GM12878 (cell line): ENCODE data around the gene TNF. TPM values are rescaled to one million over a fixed set of nuclear protein-coding genes. Genes with fewer than 3 reads are reported as not detected.

ENCODE experiments used
- ATF7 ChIP-seq: fragments of 450-650 bp; IDR thresholded peaks from 2 replicates; pipeline ENCODE4 v1.6.1; 2016; ENCODE audit warnings: low read depth, mild to moderate bottlenecking
- CREM ChIP-seq: IDR thresholded peaks from 2 replicates; pipeline ENCODE4 v1.6.1; 2014; ENCODE audit warnings: antibody characterized with exemption, low read depth
- EED ChIP-seq: sonication (generic); IDR thresholded peaks from 2 replicates; pipeline ENCODE4 v1.6.1; 2016; ENCODE audit warnings: antibody characterized with exemption, low read depth
- IRF4 ChIP-seq: IDR thresholded peaks from 2 replicates; pipeline ENCODE4 v1.6.1; 2011; ENCODE audit warnings: low read depth, low read length
- MEF2A ChIP-seq: IDR thresholded peaks from 2 replicates; pipeline ENCODE4 v1.6.1; 2011; ENCODE audit warnings: low read depth, mild to moderate bottlenecking, low read length, moderate library complexity; ENCODE audit not compliant: insufficient read depth
- PAX5 ChIP-seq: IDR thresholded peaks from 2 replicates; pipeline ENCODE4 v1.6.1; 2011; ENCODE audit warnings: low read depth, low read length, borderline replicate concordance
- POLR2A ChIP-seq: IDR thresholded peaks from 2 replicates; pipeline ENCODE4 v1.6.1; 2011; ENCODE audit warnings: low read depth, mild to moderate bottlenecking, low read length
- RFX5 ChIP-seq: IDR thresholded peaks from 2 replicates; pipeline ENCODE4 v1.6.1; 2011; ENCODE audit warnings: low read depth, low read length, improper control_type of control experiment
- SIX5 ChIP-seq: IDR thresholded peaks from 2 replicates; pipeline ENCODE4 v1.6.1; 2011; ENCODE audit warnings: mild to moderate bottlenecking, low read depth, low read length, moderate library complexity; ENCODE audit not compliant: severe bottlenecking
- SREBF2 ChIP-seq: IDR thresholded peaks from 2 replicates; pipeline ENCODE4 v1.6.1; 2012; ENCODE audit warnings: mild to moderate bottlenecking, low read length
- YBX1 ChIP-seq: fragments of 450-650 bp; IDR thresholded peaks from 2 replicates; pipeline ENCODE4 v1.6.1; 2016; ENCODE audit warnings: antibody characterized with exemption
- polyA plus RNA-seq, 11 experiments: library from polyadenylated mRNA; depleted of rRNA in 4 of 11; unstranded in 6 of 11; stranded (reverse) in 5 of 11; fragments of >200 nt; fragmentation: Nextera tagmentation in 4 of 11; fragmentation: Illumina TruSeq in 1 of 11; extraction: Ambion mirVana in 4 of 11; extraction: Trizol in 1 of 11; gene quantifications; 1 replicate in 1 of 11; 2 replicates in 10 of 11; pipeline versions ENCODE4 v1.2.1 to v1.2.3, GENCODE V29; 2011 to 2016; ENCODE audit warnings: inconsistent platforms in 2 of 11, missing spikeins in 2 of 11, low read depth in 1 of 11
- total RNA-seq, 4 experiments: library from RNA; depleted of rRNA in 3 of 4; stranded (reverse); fragments of >200 nt in 3 of 4; fragmentation: Illumina TruSeq in 1 of 4; extraction: Trizol in 1 of 4; gene quantifications; 2 replicates each; pipeline versions ENCODE4 v1.2.1 to v1.2.3, GENCODE V29; 2013 to 2021
- TF ChIP-seq, protein P1 (sequence below), 3 experiments: IDR thresholded peaks in 2 of 3; conservative IDR thresholded peaks in 1 of 3; 2 replicates each; pipeline ENCODE4 v1.5.1; 2011; ENCODE audit warnings: low read depth in 3 of 3, low read length in 3 of 3, mild to moderate bottlenecking in 3 of 3, control low read depth in 2 of 3, moderate library complexity in 2 of 3, inconsistent platforms in 1 of 3, mixed read lengths in 1 of 3; ENCODE audit not compliant: control insufficient read depth in 2 of 3, insufficient read depth in 1 of 3; ENCODE audit errors: extremely low read depth in 1 of 3
- TF ChIP-seq, protein P2 (sequence below): fragments of 450-650 bp; formaldehyde crosslinking; IDR thresholded peaks from 2 replicates; pipeline ENCODE4 v1.5.0; 2022; ENCODE audit warnings: mild to moderate bottlenecking, missing genetic modification characterization
- TF ChIP-seq, protein P3 (sequence below): fragments of 450-650 bp; IDR thresholded peaks from 2 replicates; pipeline ENCODE4 v1.6.1; 2017; ENCODE audit warnings: low read depth, mild to moderate bottlenecking, moderate library complexity
- TF ChIP-seq, protein P4 (sequence below): fragments of 450-650 bp; IDR thresholded peaks from 2 replicates; pipeline ENCODE4 v1.6.1; 2016; ENCODE audit warnings: mild to moderate bottlenecking
- TF ChIP-seq, protein P5 (sequence below): fragments of 450-650 bp; formaldehyde crosslinking; IDR thresholded peaks from 2 replicates; pipeline ENCODE4 v1.4.0; 2022; ENCODE audit warnings: mild to moderate bottlenecking, moderate library complexity
- TF ChIP-seq, protein P6 (sequence below): IDR thresholded peaks from 2 replicates; pipeline ENCODE4 v1.6.1; 2012; ENCODE audit warnings: low read length, inconsistent platforms

The TNF gene
- total and polyA plus RNA-seq, 10 of the 15 experiments (the other 5 are each of a cell fraction or from before 2014, with no cell fraction given), result 18.0 to 94.8 (median 61.9) TPM

DNA sequence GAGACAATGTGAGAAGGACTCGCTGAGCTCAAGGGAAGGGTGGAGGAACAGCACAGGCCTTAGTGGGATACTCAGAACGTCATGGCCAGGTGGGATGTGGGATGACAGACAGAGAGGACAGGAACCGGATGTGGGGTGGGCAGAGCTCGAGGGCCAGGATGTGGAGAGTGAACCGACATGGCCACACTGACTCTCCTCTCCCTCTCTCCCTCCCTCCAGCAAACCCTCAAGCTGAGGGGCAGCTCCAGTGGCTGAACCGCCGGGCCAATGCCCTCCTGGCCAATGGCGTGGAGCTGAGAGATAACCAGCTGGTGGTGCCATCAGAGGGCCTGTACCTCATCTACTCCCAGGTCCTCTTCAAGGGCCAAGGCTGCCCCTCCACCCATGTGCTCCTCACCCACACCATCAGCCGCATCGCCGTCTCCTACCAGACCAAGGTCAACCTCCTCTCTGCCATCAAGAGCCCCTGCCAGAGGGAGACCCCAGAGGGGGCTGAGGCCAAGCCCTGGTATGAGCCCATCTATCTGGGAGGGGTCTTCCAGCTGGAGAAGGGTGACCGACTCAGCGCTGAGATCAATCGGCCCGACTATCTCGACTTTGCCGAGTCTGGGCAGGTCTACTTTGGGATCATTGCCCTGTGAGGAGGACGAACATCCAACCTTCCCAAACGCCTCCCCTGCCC is 1.7 kb downstream of the TNF start (continued):
- TF ChIP-seq IRF4 (peak; percentile 29; the same call in 1 of the 2 replicates), YBX1 (no peak), EED (peak; percentile 50; the same call in 1 of the 2 replicates), CREM (peak; percentile 33; the same call in 1 of the 2 replicates), PAX5 (0 out of 2 replicates have a peak, but pooled peaks have one; percentile 12), SREBF2 (no peak), POLR2A (peak; percentile 70), RFX5 (no peak), MEF2A (no peak), ATF7 (no peak), SIX5 (no peak)
- TF ChIP-seq, protein P1, sequence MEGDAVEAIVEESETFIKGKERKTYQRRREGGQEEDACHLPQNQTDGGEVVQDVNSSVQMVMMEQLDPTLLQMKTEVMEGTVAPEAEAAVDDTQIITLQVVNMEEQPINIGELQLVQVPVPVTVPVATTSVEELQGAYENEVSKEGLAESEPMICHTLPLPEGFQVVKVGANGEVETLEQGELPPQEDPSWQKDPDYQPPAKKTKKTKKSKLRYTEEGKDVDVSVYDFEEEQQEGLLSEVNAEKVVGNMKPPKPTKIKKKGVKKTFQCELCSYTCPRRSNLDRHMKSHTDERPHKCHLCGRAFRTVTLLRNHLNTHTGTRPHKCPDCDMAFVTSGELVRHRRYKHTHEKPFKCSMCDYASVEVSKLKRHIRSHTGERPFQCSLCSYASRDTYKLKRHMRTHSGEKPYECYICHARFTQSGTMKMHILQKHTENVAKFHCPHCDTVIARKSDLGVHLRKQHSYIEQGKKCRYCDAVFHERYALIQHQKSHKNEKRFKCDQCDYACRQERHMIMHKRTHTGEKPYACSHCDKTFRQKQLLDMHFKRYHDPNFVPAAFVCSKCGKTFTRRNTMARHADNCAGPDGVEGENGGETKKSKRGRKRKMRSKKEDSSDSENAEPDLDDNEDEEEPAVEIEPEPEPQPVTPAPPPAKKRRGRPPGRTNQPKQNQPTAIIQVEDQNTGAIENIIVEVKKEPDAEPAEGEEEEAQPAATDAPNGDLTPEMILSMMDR (IDR thresholded peaks at IDR 0.05 in 2 of 3, conservative IDR thresholded peaks at IDR 0.05 in 1 of 3; ENCODE audit: control insufficient read depth in 2 of 3, extremely low read depth in 1 of 3, insufficient read depth in 1 of 3, low read depth in 3 of 3, low read length in 3 of 3), result no peak
- TF ChIP-seq, protein P2, sequence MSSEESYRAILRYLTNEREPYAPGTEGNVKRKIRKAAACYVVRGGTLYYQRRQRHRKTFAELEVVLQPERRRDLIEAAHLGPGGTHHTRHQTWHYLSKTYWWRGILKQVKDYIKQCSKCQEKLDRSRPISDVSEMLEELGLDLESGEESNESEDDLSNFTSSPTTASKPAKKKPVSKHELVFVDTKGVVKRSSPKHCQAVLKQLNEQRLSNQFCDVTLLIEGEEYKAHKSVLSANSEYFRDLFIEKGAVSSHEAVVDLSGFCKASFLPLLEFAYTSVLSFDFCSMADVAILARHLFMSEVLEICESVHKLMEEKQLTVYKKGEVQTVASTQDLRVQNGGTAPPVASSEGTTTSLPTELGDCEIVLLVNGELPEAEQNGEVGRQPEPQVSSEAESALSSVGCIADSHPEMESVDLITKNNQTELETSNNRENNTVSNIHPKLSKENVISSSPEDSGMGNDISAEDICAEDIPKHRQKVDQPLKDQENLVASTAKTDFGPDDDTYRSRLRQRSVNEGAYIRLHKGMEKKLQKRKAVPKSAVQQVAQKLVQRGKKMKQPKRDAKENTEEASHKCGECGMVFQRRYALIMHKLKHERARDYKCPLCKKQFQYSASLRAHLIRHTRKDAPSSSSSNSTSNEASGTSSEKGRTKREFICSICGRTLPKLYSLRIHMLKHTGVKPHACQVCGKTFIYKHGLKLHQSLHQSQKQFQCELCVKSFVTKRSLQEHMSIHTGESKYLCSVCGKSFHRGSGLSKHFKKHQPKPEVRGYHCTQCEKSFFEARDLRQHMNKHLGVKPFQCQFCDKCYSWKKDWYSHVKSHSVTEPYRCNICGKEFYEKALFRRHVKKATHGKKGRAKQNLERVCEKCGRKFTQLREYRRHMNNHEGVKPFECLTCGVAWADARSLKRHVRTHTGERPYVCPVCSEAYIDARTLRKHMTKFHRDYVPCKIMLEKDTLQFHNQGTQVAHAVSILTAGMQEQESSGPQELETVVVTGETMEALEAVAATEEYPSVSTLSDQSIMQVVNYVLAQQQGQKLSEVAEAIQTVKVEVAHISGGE (CRISPR knock-in tag), result 0 out of 2 replicates have a peak, but pooled peaks have one; percentile 23
- TF ChIP-seq, protein P3, sequence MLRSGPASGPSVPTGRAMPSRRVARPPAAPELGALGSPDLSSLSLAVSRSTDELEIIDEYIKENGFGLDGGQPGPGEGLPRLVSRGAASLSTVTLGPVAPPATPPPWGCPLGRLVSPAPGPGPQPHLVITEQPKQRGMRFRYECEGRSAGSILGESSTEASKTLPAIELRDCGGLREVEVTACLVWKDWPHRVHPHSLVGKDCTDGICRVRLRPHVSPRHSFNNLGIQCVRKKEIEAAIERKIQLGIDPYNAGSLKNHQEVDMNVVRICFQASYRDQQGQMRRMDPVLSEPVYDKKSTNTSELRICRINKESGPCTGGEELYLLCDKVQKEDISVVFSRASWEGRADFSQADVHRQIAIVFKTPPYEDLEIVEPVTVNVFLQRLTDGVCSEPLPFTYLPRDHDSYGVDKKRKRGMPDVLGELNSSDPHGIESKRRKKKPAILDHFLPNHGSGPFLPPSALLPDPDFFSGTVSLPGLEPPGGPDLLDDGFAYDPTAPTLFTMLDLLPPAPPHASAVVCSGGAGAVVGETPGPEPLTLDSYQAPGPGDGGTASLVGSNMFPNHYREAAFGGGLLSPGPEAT, result no peak
- TF ChIP-seq, protein P4, sequence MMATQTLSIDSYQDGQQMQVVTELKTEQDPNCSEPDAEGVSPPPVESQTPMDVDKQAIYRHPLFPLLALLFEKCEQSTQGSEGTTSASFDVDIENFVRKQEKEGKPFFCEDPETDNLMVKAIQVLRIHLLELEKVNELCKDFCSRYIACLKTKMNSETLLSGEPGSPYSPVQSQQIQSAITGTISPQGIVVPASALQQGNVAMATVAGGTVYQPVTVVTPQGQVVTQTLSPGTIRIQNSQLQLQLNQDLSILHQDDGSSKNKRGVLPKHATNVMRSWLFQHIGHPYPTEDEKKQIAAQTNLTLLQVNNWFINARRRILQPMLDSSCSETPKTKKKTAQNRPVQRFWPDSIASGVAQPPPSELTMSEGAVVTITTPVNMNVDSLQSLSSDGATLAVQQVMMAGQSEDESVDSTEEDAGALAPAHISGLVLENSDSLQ, result peak; percentile 87
- TF ChIP-seq, protein P5, sequence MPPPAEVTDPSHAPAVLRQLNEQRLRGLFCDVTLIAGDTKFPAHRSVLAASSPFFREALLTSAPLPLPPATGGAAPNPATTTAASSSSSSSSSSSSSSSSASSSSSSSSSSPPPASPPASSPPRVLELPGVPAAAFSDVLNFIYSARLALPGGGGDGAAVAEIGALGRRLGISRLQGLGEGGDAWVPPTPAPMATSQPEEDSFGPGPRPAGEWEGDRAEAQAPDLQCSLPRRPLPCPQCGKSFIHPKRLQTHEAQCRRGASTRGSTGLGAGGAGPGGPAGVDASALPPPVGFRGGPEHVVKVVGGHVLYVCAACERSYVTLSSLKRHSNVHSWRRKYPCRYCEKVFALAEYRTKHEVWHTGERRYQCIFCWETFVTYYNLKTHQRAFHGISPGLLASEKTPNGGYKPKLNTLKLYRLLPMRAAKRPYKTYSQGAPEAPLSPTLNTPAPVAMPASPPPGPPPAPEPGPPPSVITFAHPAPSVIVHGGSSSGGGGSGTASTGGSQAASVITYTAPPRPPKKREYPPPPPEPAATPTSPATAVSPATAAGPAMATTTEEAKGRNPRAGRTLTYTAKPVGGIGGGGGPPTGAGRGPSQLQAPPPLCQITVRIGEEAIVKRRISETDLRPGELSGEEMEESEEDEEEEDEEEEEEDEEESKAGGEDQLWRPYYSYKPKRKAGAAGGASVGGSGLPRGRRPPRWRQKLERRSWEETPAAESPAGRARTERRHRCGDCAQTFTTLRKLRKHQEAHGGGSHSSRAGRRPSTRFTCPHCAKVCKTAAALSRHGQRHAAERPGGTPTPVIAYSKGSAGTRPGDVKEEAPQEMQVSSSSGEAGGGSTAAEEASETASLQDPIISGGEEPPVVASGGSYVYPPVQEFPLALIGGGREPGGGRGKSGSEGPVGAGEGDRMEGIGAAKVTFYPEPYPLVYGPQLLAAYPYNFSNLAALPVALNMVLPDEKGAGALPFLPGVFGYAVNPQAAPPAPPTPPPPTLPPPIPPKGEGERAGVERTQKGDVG (CRISPR knock-in tag), result no peak
- TF ChIP-seq, protein P6, sequence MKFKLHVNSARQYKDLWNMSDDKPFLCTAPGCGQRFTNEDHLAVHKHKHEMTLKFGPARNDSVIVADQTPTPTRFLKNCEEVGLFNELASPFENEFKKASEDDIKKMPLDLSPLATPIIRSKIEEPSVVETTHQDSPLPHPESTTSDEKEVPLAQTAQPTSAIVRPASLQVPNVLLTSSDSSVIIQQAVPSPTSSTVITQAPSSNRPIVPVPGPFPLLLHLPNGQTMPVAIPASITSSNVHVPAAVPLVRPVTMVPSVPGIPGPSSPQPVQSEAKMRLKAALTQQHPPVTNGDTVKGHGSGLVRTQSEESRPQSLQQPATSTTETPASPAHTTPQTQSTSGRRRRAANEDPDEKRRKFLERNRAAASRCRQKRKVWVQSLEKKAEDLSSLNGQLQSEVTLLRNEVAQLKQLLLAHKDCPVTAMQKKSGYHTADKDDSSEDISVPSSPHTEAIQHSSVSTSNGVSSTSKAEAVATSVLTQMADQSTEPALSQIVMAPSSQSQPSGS, result no peak
